NCI-H748 (cell line): ENCODE results near the gene CTNNA2.
"Not testable (repeated sequence)": the region's sequence is repeated elsewhere in the genome, so short reads cannot be mapped to it uniquely, and the experiment has no call there.

Experiments
- DNase-seq: peaks from one replicate; lab custom pipeline; 2025; ENCODE audit not compliant: unreplicated experiment; lab: John Stamatoyannopoulos, UW

CTNNA2 gene

DNA sequence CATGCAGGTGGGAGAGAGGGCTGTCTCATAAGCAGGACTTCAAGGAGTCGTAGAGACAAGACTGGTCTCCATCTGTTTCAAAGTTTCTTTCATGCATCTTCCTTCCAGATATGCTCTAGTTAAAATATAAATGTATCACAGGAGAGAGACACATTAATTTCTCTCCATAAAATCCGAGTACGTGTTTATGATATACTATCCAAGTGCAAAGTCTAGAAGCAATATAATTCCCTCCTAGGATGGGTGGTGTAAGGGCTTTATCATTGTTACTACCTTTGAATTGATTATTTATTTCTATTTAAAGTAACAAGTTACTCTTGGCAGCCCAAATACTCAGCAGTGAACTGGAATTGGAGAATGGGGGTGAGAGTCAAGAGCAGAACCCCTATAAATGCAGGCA lies 619.4 kb downstream of the CTNNA2 start:
- no peak for DNase-seq

DNA sequence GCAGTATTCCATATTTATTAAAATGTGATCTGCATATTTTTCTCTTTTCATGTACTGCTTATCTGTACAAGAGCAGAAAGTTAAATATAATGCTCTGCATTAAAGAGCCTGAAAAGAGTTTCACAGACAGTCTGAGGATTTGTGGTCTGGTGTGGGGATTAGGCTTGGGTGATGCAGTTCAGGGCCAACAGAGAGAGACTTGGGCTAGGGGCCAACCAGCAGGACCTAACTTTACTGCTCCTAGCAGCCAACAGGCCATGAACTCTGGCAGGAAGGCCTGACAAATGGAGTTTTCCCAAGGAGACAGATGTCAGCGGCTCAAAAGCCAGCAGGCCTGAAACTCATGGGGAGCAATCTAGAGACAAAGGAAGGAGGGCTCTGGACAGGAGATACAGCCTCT lies 622.1 kb downstream of the CTNNA2 start:
- no peak for DNase-seq

DNA sequence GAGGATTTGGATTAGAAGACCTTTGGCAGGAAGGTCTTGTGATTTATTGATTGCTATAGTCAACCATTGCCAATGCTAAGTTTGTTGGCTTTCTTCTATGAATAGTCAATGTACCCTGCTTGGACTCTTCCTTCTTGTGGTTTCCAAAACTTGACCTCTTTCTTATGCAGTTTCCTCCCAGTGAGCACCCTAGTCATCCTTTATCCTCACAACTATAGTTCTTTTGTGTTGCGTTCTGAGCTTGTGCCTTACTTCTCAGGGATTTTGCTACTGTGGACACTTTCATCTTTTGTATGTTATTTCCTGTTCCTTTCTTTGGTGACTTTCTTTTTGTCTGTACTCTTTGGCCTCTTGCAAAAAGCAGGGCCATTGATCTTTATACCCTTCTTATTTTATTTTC lies 623.5 kb downstream of the CTNNA2 start:
- DNase-seq: no peak

DNA sequence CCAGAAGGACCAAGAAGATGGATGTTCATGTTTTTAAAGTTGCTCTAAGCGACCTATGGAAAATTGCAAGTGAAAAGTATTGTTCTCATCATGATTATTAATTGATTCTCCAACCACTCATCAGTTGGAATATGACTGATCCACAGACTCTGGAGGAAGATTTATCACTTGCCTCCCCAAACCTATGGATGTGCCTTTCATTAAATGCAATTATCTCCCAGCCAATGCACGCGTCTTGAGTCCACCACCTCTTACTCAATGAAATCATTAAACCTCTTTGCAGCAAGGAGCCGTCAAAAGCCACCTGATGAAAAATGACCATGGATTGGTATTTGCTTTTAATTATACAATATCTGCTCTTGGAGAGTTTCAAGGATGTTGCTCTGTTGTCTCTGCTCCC lies 626.1 kb downstream of the CTNNA2 start:
- DNase-seq: no peak

DNA sequence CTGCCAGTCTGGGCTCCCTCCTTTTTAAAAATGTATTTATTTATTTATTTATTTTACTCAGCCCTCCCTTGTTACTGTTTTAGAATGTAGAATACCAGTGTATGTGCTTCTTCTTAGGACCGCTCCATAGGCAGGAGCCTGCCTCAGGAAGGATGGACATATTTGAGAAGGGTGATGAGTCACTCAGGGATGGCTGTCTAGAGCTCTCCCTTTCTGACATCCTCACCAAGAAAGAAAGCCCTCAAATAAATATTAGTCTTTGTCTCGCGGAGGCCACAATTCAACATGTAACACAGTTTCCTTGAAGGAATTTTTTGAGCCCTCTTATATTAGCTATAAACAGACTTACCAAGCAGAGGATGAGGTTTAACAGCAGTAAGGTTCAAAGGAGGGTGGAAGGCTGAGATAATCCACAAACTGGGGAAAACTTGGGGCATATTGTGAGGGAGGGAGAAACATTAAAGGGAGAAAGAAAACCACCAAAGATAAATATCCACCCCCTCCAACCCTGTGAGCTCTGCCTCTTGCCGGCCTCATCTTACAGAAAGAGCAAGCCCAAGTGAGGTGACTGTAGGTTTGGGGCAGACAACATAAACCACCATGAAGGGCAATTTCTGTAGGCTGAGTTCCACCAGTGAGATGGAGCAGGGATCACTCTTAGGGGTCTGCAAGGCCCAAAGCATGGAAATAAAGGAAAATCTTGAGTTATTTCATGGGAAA lies 628.3 kb downstream of the CTNNA2 start:
- no peak for DNase-seq

DNA sequence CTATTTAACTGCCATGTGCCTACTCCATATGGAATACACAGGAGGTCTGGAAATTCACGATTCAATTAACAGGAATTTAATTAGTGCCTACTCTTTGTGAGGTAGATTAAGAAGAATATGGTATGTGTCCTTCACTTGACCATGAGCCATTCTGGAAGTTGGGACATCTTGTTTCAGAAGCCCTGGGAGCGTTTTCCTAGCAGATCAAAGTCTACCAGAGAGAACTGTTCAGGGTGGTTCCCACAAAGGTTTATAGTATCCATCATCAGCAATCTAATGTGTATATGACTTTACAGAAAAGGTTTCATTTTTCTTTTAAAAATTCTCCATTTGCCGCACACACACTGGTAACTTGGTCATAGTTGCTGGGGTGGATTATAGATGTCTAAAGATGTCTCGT lies 632.6 kb downstream of the CTNNA2 start:
- no peak for DNase-seq

DNA sequence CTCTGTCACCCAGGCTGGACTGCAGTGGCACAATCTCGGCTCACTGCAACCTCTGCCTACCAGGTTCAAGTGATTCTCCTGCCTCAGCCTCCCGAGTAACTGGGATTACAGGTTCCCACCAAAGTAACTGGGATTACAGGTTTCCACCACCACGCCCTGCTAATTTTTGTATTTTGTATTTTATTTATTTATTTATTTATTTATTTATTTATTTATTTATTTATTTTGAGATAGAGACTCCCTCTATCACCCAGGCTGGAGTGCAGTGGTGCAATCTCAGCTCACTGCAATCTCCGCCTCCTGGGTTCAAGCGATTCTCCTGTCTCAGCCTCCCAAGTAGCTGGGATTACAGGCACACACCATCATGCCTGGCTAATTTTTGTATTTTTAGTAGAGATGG lies 633.9 kb downstream of the CTNNA2 start:
- not testable (repeated sequence) for DNase-seq

DNA sequence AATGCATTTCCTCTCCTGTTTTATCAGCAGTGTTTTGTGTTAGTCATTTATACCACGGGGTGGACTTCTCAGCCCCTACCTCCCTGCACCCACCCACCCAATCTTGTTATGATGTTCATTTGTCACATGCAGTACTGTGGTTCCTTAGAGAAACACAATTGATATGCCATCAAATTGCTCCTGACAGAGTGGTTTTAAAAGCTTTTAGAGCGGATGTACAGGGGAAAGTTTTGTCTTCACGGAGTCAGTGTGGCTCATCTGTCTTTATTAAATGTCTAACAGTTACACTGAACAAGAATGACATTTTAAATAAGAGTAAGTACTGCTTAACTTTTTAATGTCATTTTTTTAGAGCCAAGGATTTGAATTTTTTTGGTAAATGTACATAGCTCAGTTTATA lies 634.8 kb downstream of the CTNNA2 start:
- DNase-seq: no peak

DNA sequence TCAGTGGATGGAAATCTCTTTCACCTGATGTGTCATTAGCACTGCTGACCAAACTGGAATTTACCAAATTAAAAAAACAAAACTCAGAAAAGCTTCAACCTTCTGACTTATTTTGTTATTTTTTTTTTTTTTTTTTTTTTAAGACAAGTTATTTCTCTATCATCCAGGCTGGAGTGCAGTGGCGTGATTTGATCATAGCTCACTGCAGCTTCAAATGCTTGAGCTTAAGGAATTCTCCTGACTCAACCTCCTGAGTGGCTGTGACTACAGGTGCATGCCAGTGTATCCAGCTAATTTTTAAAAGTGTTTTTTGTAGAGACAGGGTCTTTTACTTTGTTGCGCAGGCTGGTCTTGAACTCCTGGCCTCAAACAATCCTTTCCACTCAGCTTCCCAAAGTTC lies 636.1 kb downstream of the CTNNA2 start:
- DNase-seq: no peak

DNA sequence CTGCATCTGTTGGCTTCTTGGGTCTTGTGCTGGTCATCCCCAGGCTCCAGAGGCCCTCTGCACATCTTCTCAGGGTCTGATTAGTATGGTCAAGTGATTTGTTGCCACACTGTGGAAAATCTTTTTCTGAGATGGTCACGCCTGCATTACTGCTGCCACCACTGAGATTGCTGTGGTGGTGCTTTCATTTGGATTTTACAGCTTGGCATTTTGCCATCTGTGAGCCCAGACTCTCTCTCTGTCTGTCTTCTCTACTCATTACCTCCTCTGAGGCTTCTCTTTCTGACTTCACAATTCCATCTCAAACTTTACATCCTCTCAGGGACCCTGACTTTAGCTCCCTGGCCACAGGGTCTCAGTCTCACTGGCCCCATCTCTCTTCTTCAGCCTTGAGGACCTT lies 637.1 kb downstream of the CTNNA2 start:
- no peak for DNase-seq

DNA sequence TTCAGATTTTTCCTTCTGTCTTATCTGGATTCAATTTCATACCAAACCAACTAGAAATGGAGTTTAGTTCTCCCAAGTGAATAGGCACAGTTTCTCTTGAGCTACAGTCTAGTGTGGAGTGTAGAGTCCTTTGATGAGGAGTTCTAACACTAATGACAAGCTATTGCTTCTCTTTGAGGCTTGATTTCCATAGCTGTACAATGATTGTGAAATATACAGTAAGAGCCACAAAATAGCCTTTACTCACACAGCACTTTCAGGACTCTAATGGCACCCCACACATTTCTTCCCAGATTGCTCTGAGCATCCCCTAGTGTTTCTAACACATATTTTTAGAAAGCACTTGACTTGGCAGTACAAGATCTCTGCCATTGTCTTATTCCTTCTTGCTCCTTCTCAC lies 638.4 kb downstream of the CTNNA2 start:
- DNase-seq: no peak

DNA sequence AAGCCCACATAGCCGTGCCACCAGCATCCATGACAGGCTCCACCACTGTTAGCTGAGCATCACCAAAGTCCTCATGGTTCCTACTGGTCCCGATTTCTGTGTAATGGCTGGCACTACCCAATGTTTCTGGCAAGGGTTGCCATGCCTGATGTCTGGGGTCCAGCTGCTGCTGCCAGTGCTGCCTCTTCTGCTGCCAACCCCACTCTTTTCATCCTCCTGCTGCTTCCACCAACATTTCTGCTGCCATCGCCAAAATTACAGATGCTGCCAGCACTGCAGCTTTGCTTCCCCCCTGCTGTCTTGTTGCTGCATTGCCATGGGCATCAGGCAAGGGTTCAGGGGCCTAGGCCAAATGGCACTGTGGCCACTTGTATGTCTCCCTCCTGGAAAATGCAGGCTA lies 638.8 kb downstream of the CTNNA2 start:
- no peak for DNase-seq

DNA sequence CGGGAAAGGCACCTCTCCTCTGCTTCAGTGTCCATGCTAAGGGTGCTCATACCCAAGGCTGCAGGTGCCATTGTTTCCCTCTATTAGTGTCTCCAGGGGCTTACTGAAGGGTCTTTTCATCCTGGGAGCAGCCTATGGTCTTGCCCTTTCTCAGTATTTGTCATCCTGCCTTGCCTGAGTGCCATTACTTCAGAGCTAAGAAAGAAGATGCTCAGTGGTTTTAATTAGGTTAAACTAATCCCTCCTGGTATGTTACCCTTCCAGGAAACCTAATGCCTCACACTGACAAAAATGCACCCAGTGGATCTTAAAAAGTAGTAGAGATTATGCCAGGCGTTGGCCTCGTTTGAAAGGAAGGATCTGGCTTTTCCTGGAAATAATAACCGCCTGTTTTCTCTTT lies 640.3 kb downstream of the CTNNA2 start:
- DNase-seq: no peak

DNA sequence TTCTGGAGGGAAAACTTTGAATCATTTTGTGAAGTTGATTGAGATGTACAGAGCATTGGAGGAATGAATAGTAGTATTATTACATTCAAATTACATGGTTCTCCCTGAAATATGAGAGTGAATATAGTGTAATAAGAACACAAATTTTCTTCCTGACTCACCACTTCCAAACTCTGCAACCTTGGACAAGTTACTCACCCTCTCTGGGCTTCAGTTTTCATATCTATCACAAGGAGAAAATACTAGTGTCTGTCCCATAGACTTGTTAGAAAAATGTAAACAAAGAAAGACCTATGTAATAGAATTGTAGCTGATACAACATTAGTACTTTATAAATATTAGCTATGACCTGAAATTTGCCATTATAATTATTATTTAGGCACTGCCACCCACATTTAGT lies 640.9 kb downstream of the CTNNA2 start:
- no peak for DNase-seq

DNA sequence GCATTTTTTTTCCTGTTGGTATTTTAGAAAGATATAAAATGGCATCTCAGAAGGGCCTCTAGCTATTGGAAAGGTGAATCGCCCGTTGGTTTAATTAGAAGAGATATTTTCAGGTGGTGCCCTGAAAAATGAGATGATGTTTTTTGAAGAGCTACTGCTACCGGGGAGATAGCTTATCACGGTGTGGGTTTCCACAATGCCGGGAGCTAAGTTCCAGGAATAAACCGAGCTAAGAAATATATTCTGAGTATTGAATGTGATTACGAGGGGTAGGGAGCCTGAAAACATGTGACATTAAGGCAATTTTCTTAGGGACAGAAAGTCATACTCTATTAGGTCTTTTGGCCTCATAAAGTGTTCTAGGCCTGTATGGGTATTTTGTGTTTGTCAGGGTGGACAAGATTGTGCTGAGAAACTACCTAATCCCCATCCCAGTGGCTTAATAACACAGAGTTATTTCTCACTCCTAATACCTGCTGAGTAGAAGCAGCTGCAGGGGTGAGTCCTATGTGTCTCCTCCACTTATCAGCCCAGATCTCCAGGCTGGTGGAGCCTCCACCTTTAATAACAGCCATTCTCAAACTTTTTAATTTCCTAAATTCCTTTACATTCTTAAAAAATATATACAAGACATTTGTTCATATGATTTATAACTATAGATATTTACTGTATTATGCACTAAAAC lies 641.5 kb downstream of the CTNNA2 start:
- DNase-seq: no peak

DNA sequence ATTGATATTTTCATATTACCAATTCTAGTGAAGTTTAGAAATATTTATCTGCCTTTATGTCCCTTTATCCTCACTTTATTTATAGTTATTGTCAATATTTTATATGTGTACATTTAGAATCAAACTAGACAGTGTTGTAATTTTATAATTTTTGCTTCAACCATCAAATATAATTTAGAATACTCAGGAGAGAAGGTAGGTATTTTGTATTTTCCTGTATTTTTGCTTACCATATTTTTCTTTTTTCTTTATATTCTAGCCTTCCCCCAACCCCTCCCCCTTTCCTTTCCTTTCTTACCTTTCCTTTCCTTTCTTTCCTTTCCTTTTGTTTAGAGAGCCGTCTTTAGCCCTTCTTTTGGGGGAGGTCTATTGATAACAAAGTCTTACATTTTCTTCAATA lies 651.5 kb downstream of the CTNNA2 start:
- DNase-seq: no peak

DNA sequence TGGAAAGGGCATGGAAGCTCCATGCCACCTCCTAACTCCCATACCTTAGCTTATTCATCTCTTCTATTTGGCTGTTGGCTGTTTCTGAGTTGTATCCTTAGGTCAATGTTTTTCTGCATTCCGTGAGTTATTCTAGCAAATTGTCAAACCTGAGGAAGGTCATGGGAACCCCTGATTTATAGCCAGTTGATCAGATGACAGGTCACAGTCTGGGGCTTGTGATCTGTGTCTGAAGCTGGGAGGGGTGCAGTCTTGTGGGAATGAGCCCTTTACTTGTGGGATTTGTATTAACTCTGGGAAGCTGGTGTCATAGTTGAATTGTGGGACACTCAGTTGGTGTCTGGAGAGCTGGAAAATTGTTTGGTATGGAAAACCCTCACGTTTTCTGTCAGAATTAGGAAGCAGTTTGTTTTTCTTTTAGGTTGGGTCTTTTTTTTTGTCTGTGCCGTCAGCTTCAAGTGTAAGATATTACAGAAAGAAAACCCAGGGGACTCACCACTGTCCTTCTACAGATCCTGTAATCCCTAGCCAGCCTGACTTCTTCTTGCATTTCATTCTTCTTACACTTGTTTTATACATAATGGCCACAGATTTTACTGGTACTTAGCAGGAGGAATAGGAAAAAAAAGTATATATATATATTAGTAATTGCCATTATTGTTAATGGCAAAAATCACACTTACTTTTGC lies 653.8 kb downstream of the CTNNA2 start:
- DNase-seq: no peak

DNA sequence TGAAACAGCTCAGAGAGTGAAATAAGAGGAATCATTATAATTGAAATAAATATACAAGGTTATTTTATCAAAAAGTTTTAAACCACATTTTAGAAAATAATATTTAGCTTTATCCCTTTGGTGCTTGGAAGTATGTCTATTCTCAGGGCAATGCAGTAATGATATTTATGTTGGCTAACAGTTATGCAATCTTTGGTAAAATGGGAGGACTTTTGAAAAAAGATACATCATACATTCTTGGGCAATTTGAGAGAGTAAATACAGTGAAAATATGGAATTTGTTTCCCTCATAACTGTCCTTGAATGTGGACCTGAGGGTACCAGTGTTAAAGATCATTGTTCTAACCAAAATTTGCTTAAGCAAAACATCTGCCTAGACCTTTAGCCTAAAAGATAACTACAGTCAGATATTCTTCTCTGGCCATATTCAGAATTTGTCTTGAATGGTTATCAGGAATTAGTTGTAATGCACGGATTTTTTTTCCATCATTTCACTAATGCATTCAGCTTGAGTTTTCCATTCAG lies 654.5 kb downstream of the CTNNA2 start:
- no peak for DNase-seq

DNA sequence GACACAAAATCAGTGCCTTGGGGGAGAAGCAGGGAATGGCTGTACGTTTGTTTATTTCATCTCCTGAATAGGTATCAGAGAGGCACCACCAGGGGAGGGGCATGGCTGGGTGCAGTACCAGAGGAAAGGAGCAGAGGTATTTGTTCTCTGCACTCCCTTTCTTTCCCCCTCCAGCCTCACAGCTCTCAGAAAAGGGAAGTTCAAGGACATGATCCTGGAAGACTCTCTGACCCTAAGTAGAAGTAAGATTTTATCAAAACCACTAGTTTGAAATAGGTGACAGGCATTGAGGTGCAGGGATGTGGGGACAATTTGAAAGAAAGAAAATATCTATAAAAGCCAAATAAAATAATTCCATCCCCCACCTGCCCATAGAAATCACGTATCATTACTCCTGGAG lies 655.2 kb downstream of the CTNNA2 start:
- DNase-seq: no peak

DNA sequence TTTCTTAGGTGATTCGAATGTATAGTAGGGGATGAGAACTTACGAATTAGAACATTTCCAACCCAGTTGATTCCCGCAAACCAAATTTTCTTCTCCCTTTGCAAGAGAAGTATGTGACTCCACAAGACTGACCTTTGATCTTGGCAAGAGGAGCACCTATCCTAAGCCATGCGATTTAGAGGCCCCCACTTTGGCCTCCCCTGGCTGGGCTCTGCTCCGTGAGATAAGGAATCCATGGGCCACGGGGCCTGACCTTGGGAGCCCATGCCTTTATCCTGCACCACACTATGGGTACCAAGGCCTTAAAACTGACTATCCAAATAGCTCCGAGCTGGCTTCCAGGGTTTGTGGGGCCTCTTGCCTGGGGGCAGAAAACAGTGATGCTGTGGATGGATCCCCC lies 656.0 kb downstream of the CTNNA2 start:
- DNase-seq: no peak

DNA sequence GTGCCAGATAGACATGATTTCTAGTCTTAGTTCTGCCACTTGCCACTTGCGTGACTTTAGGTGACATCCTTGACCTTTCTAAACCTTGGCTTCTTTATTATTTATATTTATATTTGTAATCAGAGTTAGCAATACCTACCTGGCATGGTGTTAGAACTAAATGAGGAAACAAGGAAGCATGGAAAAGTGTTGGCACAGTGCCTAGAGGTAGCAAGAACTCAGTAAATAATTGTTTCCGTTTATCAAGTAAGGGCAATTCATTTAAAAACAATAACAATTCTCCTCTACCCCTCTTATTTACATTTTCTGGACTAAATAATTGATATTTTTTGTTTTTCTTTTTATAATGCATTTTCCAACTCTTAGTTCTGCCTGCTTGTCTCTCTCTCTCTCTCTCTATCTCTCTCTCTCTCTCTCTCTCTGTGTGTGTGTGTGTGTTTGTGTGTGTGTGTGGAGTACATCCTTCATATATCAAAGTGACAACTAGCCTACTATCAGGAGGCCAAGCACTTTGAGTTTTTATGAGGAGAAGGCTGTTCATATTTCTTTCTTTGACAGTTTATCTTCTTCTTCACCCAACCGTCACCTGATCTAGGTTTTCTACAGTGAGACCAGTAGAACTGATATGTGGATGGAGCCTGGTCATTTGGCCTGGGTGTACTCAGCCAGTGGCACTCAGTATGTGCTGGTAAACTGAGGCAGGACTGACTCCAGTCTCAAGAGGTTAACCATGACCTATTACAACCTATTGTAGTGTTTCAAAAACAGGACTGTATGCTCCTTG lies 657.2 kb downstream of the CTNNA2 start:
- no peak for DNase-seq
